GM12878 (cell line): ENCODE data around the gene ADGRD2.

Source experiments
- CTCF ChIP-seq, 3 experiments: IDR thresholded peaks in 2 of 3; conservative IDR thresholded peaks in 1 of 3; 2 replicates each; pipeline ENCODE4 v1.5.1; 2011; ENCODE audit warnings: low read depth in 3 of 3, low read length in 3 of 3, mild to moderate bottlenecking in 3 of 3, control low read depth in 2 of 3, moderate library complexity in 2 of 3, inconsistent platforms in 1 of 3, mixed read lengths in 1 of 3; ENCODE audit not compliant: control insufficient read depth in 2 of 3, insufficient read depth in 1 of 3; ENCODE audit errors: extremely low read depth in 1 of 3
- HCFC1 ChIP-seq: fragments of 150-350 bp; IDR thresholded peaks from 2 replicates; pipeline ENCODE4 v1.6.1; 2014; ENCODE audit warnings: low read length
- MXI1 ChIP-seq: fragments of 150-350 bp; IDR thresholded peaks from 2 replicates; pipeline ENCODE4 v1.6.1; 2011; ENCODE audit warnings: low read depth, mild to moderate bottlenecking, inconsistent platforms, low read length, improper control_type of control experiment
- TAF1 ChIP-seq: IDR thresholded peaks from 2 replicates; pipeline ENCODE4 v1.6.1; 2011; ENCODE audit warnings: mild to moderate bottlenecking, low read depth, low read length, borderline replicate concordance
- YY1 ChIP-seq: IDR thresholded peaks from 2 replicates; pipeline ENCODE4 v1.6.1; 2011; ENCODE audit warnings: low read depth, mild to moderate bottlenecking, low read length

GRCh38 chr9:124474151-124474550 lies 23.9 kb downstream of the ADGRD2 start:
- TF ChIP-seq YY1 (no peak), TAF1 (no peak), MXI1 (no peak), CTCF (IDR thresholded peaks at IDR 0.05 in 2 of 3, conservative IDR thresholded peaks at IDR 0.05 in 1 of 3; ENCODE audit: control insufficient read depth in 2 of 3, extremely low read depth in 1 of 3, insufficient read depth in 1 of 3, low read depth in 3 of 3, low read length in 3 of 3) (no peak), HCFC1 (no peak)
